ENCODE measurements around the gene CENPV.

The CENPV gene

DNA sequence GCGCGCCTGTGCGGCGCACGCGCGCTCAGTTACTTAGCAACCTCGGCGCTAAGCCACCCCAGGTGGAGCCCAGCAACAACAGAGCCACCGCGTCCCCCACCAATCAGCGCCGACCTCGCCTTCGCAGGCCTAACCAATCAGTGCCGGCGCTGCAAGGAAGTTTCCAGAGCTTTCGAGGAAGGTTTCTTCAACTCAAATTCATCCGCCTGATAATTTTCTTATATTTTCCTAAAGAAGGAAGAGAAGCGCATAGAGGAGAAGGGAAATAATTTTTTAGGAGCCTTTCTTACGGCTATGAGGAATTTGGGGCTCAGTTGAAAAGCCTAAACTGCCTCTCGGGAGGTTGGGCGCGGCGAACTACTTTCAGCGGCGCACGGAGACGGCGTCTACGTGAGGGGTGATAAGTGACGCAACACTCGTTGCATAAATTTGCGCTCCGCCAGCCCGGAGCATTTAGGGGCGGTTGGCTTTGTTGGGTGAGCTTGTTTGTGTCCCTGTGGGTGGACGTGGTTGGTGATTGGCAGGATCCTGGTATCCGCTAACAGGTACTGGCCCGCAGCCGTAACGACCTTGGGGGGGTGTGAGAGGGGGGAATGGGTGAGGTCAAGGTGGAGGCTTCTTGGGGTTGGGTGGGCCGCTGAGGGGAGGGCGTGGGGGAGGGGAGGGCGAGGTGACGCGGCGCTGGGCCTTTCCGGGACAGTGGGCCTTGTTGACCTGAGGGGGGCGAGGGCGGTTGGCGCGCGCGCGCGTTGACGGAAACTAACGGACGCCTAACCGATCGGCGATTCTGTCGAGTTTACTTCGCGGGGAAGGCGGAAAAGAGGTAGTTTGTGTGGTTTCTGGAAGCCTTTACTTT lies 27.6 kb upstream of the CENPV start, which contains the start of gene UBB:
Gene UBB (plus strand): TSS at position 452 of the 856 bp plus-strand sequence. CDS start 817 bp downstream, outside the sequence.
- Histone ChIP-seq H3K4me3 (ENCODE audit: insufficient read depth in 1 of 2, low read depth in 1 of 2, low read length in 2 of 2) (peak within 1 kb of the TSS; percentile 87 to 93), H3K36me3 (ENCODE audit: control insufficient read depth in 1 of 2, insufficient read depth in 2 of 2, low read depth in 1 of 2, low read length in 2 of 2) (peaks cover 20 to 30% of the 10 kb centered on the region in 2 experiments), H2BK5ac (ENCODE audit: low read depth, low read length, poor library complexity, severe bottlenecking) (peak within 1 kb of the TSS; percentile 97), H3K23ac (ENCODE audit: low read length in 2 of 2) (no peak within 1 kb of the TSS), H3K9ac (ENCODE audit: low read length) (peak within 1 kb of the TSS; percentile 99), H2BK12ac (ENCODE audit: low read length in 2 of 2) (peak within 1 kb of the TSS in 1 of 2 experiments; percentile 63), H3K79me1 (replicated peaks; ENCODE audit: low read length, poor library complexity, severe bottlenecking) (no peaks in the 10 kb centered on the region), H3K4ac (ENCODE audit: low read depth in 1 of 2, low read length in 2 of 2) (peak within 1 kb of the TSS; percentile 82 to 89), H3K4me2 (ENCODE audit: low read length, poor library complexity, severe bottlenecking) (peak within 1 kb of the TSS; percentile 84), H3K27me3 (ENCODE audit: control insufficient read depth in 1 of 2, insufficient read depth in 1 of 2, low read length in 2 of 2) (no peaks in the 10 kb centered on the region), H3K9me3 (ENCODE audit: control insufficient read depth, low read length) (no peaks in the 10 kb centered on the region), H2BK120ac (ENCODE audit: low read depth, low read length) (peak within 1 kb of the TSS; percentile 93), H3K27ac (ENCODE audit: low read length, poor library complexity, severe bottlenecking) (peak within 1 kb of the TSS; percentile 91), H3K18ac (ENCODE audit: low read depth in 1 of 2, low read length in 2 of 2) (peak within 1 kb of the TSS; percentile 77 to 92), H4K91ac (ENCODE audit: low read length) (peak within 1 kb of the TSS; percentile 77), H2BK15ac (ENCODE audit: low read depth, poor library complexity, severe bottlenecking) (peak within 1 kb of the TSS; percentile 73), H3K14ac (ENCODE audit: low read length in 2 of 2) (peak within 1 kb of the TSS in 1 of 2 experiments; percentile 53), H2AFZ (ENCODE audit: low read depth, low read length) (peak within 1 kb of the TSS; percentile 46), H4K8ac (ENCODE audit: low read length) (peak within 1 kb of the TSS; percentile 97), H3K4me1 (ENCODE audit: control insufficient read depth, insufficient read depth, low read depth, low read length) (peaks cover 3% of the 10 kb centered on the region), H2AK5ac (ENCODE audit: low read length, severe bottlenecking) (peak within 1 kb of the TSS; percentile 83)
- WGBS, result 2% methylated on average over 57 of the region's 67 CpGs
- peak; percentile 98 for DNase-seq

DNA sequence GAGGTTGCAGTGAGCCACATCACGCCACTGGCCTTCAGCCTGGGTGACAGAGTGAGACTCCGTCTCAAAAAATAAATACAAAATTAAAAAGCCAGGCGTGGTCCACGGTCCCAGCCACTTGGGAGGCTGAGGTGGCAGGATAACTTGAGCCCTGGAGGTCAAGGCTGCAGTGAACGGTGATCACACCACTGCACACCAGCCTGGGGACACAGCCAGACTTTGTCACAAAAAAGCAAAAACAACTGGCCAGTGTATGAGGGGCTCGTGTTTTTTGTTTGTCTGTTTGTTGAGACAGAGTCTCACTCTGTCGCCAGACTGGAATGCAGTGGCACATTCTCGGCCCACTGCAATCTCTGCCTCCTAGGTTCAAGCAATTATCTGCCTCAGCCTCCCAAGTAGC lies 26.4 kb upstream of the CENPV start:
- no peaks in the 10 kb centered on the region for H3K9me3 ChIP-seq (ENCODE audit: control insufficient read depth, low read length)
- no peak overlapping the region for H3K18ac ChIP-seq (ENCODE audit: low read depth in 1 of 2, low read length in 2 of 2)
- no peak overlapping the region for H2BK12ac ChIP-seq (ENCODE audit: low read length in 2 of 2)
- H3K23ac ChIP-seq (ENCODE audit: low read length in 2 of 2), result no peak overlapping the region
- no peak overlapping the region for H3K9ac ChIP-seq (ENCODE audit: low read length)
- 94% methylated on average over 8 of the region's 8 CpGs for WGBS
- H3K36me3 ChIP-seq (ENCODE audit: control insufficient read depth in 1 of 2, insufficient read depth in 2 of 2, low read depth in 1 of 2, low read length in 2 of 2), result peaks cover 20 to 30% of the 10 kb centered on the region in 2 experiments
- no peak overlapping the region for H2BK5ac ChIP-seq (ENCODE audit: low read depth, low read length, poor library complexity, severe bottlenecking)
- no peaks in the 10 kb centered on the region for H3K27me3 ChIP-seq (ENCODE audit: control insufficient read depth in 1 of 2, insufficient read depth in 1 of 2, low read length in 2 of 2)
- DNase-seq, result no peak
- no peak overlapping the region for H4K8ac ChIP-seq (ENCODE audit: low read length)
- no peak overlapping the region for H3K4me2 ChIP-seq (ENCODE audit: low read length, poor library complexity, severe bottlenecking)
- peaks cover 3% of the 10 kb centered on the region for H3K4me1 ChIP-seq (ENCODE audit: control insufficient read depth, insufficient read depth, low read depth, low read length)
- no peaks in the 10 kb centered on the region for H3K79me1 ChIP-seq (replicated peaks; ENCODE audit: low read length, poor library complexity, severe bottlenecking)
- H3K27ac ChIP-seq (ENCODE audit: low read length, poor library complexity, severe bottlenecking), result no peak overlapping the region
- no peak overlapping the region for H3K4me3 ChIP-seq (ENCODE audit: insufficient read depth in 1 of 2, low read depth in 1 of 2, low read length in 2 of 2)
- no peak overlapping the region for H4K91ac ChIP-seq (ENCODE audit: low read length)
- no peak overlapping the region for H2BK15ac ChIP-seq (ENCODE audit: low read depth, poor library complexity, severe bottlenecking)
- no peak overlapping the region for H3K4ac ChIP-seq (ENCODE audit: low read depth in 1 of 2, low read length in 2 of 2)
- no peak overlapping the region for H2BK120ac ChIP-seq (ENCODE audit: low read depth, low read length)
- H3K14ac ChIP-seq (ENCODE audit: low read length in 2 of 2), result no peak overlapping the region
- no peak overlapping the region for H2AK5ac ChIP-seq (ENCODE audit: low read length, severe bottlenecking)
- H2AFZ ChIP-seq (ENCODE audit: low read depth, low read length), result no peak overlapping the region

DNA sequence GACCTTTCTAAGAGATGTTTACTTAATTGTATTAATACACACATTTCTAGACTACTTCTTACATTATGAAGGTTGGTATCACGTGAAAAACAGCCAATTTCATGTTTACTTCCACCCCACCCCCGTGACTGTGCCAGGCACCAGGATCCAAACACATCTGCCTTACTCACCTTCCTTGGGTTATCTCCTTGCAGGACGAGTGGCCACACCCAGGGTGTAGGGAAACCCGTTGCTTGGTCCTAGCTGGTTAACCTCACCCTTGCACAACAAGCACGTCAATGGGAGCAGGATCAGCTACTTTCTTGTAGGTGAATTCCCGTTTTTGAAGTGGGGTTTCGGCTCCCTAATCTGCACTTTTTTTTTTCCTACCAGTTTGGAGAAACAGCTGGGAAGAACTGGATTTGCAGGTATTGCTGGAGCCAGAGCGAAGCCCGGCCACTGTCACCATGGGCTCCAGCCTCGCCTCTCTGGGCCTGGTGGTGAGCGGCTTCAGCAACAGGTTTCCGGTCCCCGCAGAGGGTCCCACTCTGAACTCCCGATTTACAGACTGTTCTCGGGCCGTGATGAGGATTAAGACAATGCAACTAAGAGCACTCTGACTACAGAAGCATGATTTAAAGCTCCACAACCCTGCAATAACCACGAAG lies 25.5 kb upstream of the CENPV start:
- peaks cover 19 to 21% of the 10 kb centered on the region in 2 experiments for H3K36me3 ChIP-seq (ENCODE audit: control insufficient read depth in 1 of 2, insufficient read depth in 2 of 2, low read depth in 1 of 2, low read length in 2 of 2)
- H2AK5ac ChIP-seq (ENCODE audit: low read length, severe bottlenecking), result no peak overlapping the region
- H2BK120ac ChIP-seq (ENCODE audit: low read depth, low read length), result no peak overlapping the region
- H2BK15ac ChIP-seq (ENCODE audit: low read depth, poor library complexity, severe bottlenecking), result no peak overlapping the region
- H2BK5ac ChIP-seq (ENCODE audit: low read depth, low read length, poor library complexity, severe bottlenecking), result no peak overlapping the region
- H2BK12ac ChIP-seq (ENCODE audit: low read length in 2 of 2), result no peak overlapping the region
- no peak overlapping the region for H3K4me2 ChIP-seq (ENCODE audit: low read length, poor library complexity, severe bottlenecking)
- no peaks in the 10 kb centered on the region for H3K79me1 ChIP-seq (replicated peaks; ENCODE audit: low read length, poor library complexity, severe bottlenecking)
- H3K27me3 ChIP-seq (ENCODE audit: control insufficient read depth in 1 of 2, insufficient read depth in 1 of 2, low read length in 2 of 2), result no peaks in the 10 kb centered on the region
- peaks cover 3% of the 10 kb centered on the region for H3K4me1 ChIP-seq (ENCODE audit: control insufficient read depth, insufficient read depth, low read depth, low read length)
- no peak overlapping the region for H4K8ac ChIP-seq (ENCODE audit: low read length)
- DNase-seq, result no peak
- no peak overlapping the region for H2AFZ ChIP-seq (ENCODE audit: low read depth, low read length)
- peak overlapping the region; percentile 72 for H3K9ac ChIP-seq (ENCODE audit: low read length)
- no peak overlapping the region for H3K27ac ChIP-seq (ENCODE audit: low read length, poor library complexity, severe bottlenecking)
- H3K18ac ChIP-seq (ENCODE audit: low read depth in 1 of 2, low read length in 2 of 2), result no peak overlapping the region
- 94% methylated on average over 17 of the region's 17 CpGs for WGBS
- H3K23ac ChIP-seq (ENCODE audit: low read length in 2 of 2), result no peak overlapping the region
- H4K91ac ChIP-seq (ENCODE audit: low read length), result no peak overlapping the region
- no peak overlapping the region for H3K4ac ChIP-seq (ENCODE audit: low read depth in 1 of 2, low read length in 2 of 2)
- H3K14ac ChIP-seq (ENCODE audit: low read length in 2 of 2), result no peak overlapping the region
- no peaks in the 10 kb centered on the region for H3K9me3 ChIP-seq (ENCODE audit: control insufficient read depth, low read length)
- no peak overlapping the region for H3K4me3 ChIP-seq (ENCODE audit: insufficient read depth in 1 of 2, low read depth in 1 of 2, low read length in 2 of 2)

DNA sequence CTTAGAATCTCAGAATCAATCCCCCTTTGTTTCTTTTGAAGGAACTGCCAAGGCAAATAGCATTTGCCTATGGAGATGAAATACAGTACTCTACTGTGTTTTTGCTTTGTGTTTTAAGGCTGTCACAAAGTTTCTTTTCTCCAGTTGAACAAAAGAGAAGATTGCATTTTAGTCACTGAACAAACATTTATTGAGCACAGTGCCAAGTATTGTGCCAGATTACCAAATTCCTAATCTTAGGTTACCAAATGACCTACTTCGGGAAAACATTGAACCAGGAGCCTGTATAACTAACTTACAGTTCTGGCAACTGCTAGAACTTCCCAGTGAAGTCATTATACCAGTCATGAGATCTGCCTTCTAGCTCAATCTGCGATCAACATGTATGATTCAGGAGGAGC lies 24.7 kb upstream of the CENPV start:
- no peak overlapping the region for H3K4me3 ChIP-seq (ENCODE audit: insufficient read depth in 1 of 2, low read depth in 1 of 2, low read length in 2 of 2)
- H3K4ac ChIP-seq (ENCODE audit: low read depth in 1 of 2, low read length in 2 of 2), result no peak overlapping the region
- no peak overlapping the region for H3K14ac ChIP-seq (ENCODE audit: low read length in 2 of 2)
- peaks cover 11 to 13% of the 10 kb centered on the region in 2 experiments for H3K36me3 ChIP-seq (ENCODE audit: control insufficient read depth in 1 of 2, insufficient read depth in 2 of 2, low read depth in 1 of 2, low read length in 2 of 2)
- peaks cover 3% of the 10 kb centered on the region for H3K4me1 ChIP-seq (ENCODE audit: control insufficient read depth, insufficient read depth, low read depth, low read length)
- 87% methylated on average over 2 of the region's 2 CpGs for WGBS
- no peak overlapping the region for H3K18ac ChIP-seq (ENCODE audit: low read depth in 1 of 2, low read length in 2 of 2)
- H2AFZ ChIP-seq (ENCODE audit: low read depth, low read length), result no peak overlapping the region
- peak overlapping the region; percentile 72 for H3K9ac ChIP-seq (ENCODE audit: low read length)
- no peak overlapping the region for H2BK12ac ChIP-seq (ENCODE audit: low read length in 2 of 2)
- H2AK5ac ChIP-seq (ENCODE audit: low read length, severe bottlenecking), result no peak overlapping the region
- H2BK120ac ChIP-seq (ENCODE audit: low read depth, low read length), result no peak overlapping the region
- H2BK5ac ChIP-seq (ENCODE audit: low read depth, low read length, poor library complexity, severe bottlenecking), result no peak overlapping the region
- no peak overlapping the region for H4K8ac ChIP-seq (ENCODE audit: low read length)
- no peak overlapping the region for H3K4me2 ChIP-seq (ENCODE audit: low read length, poor library complexity, severe bottlenecking)
- no peaks in the 10 kb centered on the region for H3K9me3 ChIP-seq (ENCODE audit: control insufficient read depth, low read length)
- no peak overlapping the region for H2BK15ac ChIP-seq (ENCODE audit: low read depth, poor library complexity, severe bottlenecking)
- DNase-seq, result no peak
- no peak overlapping the region for H3K23ac ChIP-seq (ENCODE audit: low read length in 2 of 2)
- no peak overlapping the region for H4K91ac ChIP-seq (ENCODE audit: low read length)
- H3K27ac ChIP-seq (ENCODE audit: low read length, poor library complexity, severe bottlenecking), result no peak overlapping the region
- no peaks in the 10 kb centered on the region for H3K79me1 ChIP-seq (replicated peaks; ENCODE audit: low read length, poor library complexity, severe bottlenecking)
- no peaks in the 10 kb centered on the region for H3K27me3 ChIP-seq (ENCODE audit: control insufficient read depth in 1 of 2, insufficient read depth in 1 of 2, low read length in 2 of 2)
